Activated CD4-positive, alpha-beta T cell treated with anti-CD3 and anti-CD28 coated beads, Interleukin-2, amount 50 U/mL, for 1 hour (primary cell): ENCODE results near the gene GNLY.

ENCODE experiments used
- DNase-seq: peaks from one replicate; pipeline ENCODE4 v3.0.0-alpha.2; 2020

Gene GNLY

DNA sequence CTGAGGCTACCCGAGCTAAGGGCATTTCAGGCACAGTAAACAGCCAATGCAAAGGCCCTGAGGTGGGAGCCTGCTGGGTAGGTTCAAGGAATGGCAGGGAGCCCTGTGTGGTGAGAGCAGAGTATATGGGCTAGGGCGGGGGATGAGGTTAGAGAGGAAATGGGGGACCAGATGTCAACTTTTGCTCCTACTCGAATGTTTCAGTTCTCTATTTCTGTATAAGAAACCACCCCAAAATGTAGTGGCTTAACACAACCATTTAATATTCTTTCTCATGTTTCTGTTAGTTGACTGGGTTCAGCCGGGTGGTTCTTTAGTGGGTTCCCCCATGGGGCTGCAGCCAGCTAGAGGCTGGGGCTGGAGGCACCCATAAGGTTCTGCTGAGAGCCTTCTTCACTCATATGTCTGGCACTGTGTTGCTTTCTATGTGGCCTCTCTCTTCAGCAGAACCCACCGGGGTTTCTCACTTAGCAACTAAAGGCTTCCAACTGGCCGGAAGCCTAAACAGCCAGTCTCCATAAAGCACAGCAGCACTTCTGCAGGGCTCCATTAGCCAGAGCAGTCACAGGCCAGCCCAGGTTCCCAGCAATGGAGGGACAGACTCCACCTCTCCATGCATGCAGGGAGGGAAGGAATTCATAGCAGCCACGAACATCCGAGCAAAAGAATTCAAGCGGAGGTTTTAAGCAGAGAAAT is 54.0 kb downstream of the GNLY start:
- no peak for DNase-seq
